Stimulated activated CD4-positive, alpha-beta T cell treated with anti-CD3 and anti-CD28 coated beads, Interleukin-2, amount 100 ng/mL, for 24 hours (primary cell): ENCODE data around the gene SLC2A6.
A peak's percentile ranks its signal among the peaks of the same experiment; 100 is the strongest.

Source experiments
- DNase-seq, 2 donors: peaks; one replicate each; pipeline ENCODE4 v3.0.0-alpha.2; 2020

SLC2A6 gene, protein sequence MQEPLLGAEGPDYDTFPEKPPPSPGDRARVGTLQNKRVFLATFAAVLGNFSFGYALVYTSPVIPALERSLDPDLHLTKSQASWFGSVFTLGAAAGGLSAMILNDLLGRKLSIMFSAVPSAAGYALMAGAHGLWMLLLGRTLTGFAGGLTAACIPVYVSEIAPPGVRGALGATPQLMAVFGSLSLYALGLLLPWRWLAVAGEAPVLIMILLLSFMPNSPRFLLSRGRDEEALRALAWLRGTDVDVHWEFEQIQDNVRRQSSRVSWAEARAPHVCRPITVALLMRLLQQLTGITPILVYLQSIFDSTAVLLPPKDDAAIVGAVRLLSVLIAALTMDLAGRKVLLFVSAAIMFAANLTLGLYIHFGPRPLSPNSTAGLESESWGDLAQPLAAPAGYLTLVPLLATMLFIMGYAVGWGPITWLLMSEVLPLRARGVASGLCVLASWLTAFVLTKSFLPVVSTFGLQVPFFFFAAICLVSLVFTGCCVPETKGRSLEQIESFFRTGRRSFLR

DNA sequence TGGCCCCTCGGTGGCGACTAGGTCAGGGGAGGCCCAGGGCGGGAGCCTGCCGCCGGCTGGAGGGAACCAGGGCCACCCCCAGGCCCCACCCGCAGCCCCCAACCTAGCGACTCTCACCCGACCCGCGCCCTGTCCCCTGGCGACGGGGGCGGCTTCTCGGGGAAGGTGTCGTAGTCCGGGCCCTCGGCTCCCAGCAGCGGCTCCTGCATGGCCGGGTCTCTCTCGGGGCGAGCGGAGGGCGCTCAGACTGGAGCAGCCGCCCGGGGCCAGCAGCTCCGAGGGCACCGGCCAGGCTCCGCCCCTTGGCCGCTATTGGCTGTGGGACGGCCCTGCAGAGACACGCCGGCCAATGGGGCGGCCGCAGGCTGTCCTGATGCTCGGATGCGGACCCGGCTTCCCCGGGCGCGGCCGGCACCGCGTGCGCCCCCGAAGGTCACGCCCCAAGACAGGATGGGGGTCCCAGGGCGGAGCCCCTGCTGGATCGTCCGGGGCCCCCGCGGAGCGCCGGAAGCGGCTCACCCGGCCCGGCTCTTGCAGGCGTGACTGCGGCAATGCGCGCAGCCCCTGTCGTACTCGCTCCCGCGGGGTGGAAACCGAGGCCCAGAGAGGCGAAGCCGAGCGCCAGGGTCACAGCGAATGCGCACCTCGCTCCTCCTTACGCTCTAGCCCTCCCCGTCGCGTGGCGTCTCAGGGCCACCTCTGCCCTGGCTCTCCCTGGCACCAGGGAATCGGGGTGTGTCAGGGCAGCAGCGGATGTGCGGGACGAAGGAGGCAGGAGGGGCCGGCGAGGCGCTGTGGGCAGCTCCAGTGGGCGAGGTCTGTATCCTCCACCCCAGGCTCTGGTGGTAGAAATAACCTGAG, at the start of gene SLC2A6:
Gene SLC2A6, minus strand, starts transcription at position 249 of the 861 bp plus-strand sequence. Its CDS starts 40 bp downstream, at position 209.
- DNase-seq, result peak; percentile 83 to 87

DNA sequence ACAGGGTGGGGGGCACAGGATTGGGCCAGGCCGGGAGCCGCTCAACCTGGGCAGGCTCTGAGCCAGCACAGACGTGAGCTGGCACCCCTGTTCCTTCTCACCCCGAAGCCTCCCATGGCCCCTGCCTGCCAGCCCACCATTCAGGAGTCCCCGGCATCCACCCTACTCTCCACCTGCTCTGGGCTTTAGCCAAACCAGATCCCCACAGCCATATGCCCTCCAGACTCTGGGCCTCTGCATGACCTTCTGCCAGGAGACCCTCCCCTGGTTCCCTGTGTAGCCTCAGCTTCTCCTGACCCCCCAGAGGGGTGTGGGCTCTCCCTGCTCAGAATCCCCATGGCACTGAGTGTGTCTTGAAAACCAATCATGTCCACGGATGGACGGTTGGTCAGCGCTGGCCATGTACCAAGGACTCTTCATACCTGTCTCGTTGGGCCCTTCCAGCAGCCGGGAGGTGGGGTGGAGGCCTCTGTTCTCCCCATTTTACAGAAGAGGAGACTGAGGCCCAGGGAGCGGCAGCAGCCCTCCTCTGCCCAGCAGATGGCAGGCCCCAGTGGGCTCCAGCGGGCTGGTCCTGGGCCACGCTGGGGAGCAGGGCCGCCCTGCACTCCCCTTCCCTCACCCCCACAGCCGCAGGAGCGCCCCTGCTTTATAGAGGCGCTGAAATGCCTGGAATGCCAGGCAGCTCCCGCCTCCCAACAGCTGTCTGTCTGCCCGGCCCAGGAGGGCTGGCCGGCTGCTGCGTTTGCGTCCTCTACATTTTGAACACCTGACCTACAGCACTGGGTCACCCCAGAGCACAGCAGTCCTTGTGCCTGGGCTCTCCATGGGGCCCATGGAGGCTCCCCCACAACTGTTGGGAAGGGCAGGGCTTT, 49.3 kb upstream of the SLC2A6 start:
- no peak for DNase-seq

GRCh38 chr9:133527444-133527920, 48.6 kb upstream of the SLC2A6 start:
- DNase-seq, result no peak

- DNase-seq, result no peak
Observed at GRCh38 chr9:133526721-133527321, 47.9 kb upstream of the SLC2A6 start.

GRCh38 chr9:133525677-133526076, 46.8 kb upstream of the SLC2A6 start:
- DNase-seq, result no peak

DNA sequence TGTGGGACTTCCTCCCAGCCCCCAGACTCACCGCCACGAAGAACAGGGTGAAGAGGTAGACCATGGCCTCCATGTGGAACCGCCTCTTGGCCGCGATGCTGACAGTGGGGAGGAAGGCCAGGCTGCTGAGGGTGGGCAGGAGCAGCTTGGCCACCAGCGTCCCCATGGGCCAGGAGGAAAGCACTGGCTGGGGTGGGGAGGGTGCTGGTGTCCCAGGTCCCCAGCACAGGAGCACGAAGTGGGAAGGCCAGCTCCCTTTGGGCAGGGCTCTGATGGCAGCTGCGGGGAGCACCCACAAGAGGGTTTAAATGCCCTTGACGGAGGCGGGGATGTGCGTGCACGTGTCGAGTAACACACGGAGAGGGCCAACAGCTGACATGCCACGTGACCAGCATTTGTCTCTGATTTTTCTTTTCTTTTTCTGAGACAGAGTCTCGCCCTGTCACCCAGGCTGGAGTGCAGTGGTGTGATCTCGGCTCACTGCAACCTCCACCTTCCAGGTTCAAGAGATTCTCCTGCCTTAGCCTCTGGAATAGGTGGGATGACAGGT, 45.9 kb upstream of the SLC2A6 start, which contains the start of gene MYMK:
Gene MYMK, minus strand, starts transcription at position 281 of the 550 bp plus-strand sequence. Its CDS starts 115 bp downstream, at position 166.
- DNase-seq, result no peak

- no peak for DNase-seq
Observed at GRCh38 chr9:133524146-133524545, 45.2 kb upstream of the SLC2A6 start.

DNA sequence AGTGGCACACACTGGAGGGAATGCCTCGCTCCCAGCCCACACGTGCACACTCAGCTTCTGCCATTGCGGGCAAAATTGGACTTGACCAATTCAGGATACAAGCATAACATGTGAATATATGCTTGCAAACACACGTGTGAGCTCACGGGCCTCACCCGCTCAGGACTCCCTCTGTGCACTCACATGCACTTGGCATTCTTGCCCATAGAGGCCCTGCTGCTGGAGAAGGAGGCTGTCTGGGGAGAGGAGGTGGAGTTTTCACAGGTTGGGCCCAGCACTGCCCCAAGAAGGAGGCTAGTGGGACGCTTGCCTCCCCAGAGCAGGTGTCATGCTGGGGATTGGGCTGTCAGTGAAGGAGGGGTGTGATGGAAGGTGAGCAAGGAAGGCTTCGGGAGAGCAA, 44.2 kb upstream of the SLC2A6 start:
- no peak for DNase-seq

GRCh38 chr9:133522073-133522910, 43.4 kb upstream of the SLC2A6 start:
- no peak for DNase-seq

DNA sequence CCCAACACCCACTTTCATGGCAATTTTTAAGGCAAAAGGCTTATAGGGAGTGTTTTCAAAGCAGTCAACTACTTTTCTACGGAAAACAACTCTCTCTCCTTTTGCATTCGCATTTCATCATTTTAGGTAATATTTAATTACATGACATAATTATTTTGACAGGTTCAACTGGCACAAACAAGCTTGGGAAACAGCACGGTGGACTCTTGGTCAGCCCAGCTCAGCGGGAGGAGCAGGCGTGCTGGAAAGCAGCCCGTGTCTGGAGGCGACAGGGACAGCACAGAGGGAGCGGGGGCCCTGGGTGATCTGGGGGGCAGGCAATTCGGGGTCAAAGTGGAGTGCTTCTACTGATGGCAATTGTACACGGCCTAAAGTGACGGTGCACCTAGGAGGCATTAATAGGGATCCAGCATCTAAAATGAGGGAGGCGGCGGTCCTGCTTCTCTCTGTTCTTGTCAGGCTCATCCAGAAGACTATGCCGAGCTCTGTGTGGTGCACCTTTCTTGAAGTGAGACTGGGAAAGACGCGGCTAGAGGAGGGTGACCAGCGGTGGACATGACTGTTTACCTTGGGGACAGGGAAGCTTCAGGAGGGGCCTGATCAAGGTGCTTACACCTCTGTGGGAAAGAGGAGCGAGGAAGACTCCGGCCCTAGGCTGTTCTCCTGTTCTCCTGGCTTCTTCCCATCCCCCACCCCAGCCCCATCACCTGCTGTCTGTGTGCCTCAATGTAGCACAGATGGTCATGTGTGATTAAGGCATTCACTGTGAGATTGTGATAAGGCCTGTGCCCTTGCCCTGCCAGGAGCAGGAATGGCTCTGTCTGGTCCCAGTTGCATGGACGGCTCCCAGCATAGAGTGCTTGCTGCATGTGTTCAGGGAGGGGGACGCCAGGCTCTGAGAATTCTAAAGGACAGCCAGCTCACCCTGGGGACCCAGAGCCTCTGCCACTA, 42.5 kb upstream of the SLC2A6 start:
- DNase-seq, result no peak

DNA sequence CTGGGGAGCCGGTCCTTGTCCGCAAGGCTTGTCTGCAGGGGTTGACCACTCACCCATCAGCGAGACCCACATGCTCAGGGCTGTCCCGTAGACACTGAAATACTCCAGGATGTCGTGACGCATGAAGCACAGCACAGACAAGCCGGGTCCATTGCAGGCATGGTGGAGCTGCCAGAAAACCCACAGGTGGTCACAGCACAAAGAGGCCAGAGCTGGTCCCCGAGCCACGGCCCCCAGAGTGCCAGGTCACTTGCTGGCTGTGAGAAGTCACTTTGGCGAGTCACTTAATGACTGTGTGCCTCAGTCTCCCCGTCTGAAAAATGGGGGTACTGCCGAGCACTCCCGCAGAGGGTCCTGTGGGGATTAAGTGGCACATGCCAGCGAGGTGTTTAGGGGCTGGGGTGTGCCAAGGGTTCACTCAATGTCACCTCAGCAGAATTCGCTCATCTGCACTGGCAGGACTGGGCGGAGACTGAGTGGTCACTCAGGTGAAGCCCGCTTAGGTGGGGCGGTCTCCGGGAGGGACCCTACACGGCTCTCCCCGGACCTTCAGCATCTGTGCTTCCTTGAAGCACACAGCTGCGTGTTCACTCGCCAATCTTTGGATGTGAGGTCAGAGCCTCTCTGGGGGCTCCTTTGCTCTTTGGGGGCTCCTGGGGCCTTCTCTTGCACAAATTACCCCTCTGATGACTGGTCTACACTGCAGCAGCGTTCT, 41.4 kb upstream of the SLC2A6 start:
- no peak for DNase-seq

DNA sequence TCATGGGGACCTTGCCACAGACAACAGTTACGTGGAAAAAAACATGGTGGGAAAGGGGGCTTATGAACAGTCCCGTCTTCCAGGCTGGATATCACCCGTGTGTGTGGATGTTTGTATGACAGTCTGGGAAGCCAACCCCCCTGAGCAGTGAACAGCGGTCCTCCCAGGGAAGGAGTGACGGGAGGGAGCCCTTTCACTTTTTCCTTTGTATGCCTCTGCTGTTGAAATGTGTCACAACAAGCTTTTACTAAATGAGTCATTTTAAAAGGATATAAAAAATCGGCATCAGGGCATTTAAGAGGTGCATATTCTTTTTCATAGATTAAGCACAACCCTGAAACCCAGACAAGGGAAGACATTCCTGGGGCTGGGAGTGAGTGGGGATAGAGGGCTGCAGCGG, 40.8 kb upstream of the SLC2A6 start:
- DNase-seq, result no peak

DNA sequence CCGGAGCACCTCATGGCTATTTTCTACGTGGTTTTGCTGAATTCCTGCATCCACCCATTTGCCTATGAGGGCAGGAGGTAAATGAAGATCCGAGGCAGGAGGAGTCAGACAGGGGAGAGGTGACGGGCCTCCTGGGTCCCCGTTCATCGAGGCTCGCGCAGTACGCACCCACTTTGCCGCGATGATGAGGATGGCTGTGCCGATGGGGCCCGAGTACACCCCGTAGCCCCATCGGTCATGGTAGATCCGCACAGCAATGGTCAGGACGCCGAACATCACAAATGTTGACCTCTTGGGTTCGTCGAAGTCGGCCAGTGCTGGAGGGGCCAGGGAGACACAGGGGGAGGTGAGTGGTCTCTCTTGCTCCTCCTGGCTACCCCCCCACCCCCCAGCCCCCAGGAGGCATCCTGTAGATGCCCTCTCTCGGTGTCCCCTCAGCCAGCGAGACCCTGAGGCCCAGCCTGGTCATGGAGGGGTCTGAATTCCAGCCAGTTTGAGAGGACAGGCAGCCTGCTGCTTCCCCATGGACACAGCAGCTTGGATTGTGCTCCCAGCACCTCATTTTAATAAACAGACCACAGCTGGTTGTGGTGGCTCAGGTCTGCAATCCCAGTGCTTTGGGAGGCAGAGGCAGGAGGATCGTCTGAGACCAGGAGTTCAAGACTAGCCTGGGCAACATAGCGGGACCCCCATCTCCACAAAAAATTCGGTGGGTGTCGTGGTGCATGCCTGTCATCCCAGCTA, 40.0 kb upstream of the SLC2A6 start:
- DNase-seq, result no peak

DNA sequence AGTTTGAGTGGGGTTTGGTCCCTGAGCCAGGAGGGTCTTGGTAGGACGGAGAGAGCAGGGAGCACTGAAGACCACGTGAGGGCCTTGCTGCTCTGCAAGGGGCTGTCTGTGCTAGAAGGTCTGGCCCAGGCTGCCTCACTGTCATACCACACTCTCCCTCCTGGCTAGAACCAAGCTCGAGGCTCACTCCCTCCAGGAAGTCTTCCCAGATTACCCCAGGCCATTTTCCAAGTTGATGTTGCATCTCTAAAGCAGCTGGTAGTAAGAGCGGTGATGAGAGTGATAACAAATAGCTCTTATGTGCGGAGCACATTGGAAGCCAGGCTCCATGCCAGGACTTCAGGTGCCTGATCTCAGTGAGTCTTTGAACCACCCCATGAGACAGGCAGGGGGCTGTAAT, 39.3 kb upstream of the SLC2A6 start:
- DNase-seq, result no peak

GRCh38 chr9:133517711-133518110, 38.8 kb upstream of the SLC2A6 start:
- no peak for DNase-seq

GRCh38 chr9:133516961-133517350, 38.1 kb upstream of the SLC2A6 start:
- no peak for DNase-seq

DNA sequence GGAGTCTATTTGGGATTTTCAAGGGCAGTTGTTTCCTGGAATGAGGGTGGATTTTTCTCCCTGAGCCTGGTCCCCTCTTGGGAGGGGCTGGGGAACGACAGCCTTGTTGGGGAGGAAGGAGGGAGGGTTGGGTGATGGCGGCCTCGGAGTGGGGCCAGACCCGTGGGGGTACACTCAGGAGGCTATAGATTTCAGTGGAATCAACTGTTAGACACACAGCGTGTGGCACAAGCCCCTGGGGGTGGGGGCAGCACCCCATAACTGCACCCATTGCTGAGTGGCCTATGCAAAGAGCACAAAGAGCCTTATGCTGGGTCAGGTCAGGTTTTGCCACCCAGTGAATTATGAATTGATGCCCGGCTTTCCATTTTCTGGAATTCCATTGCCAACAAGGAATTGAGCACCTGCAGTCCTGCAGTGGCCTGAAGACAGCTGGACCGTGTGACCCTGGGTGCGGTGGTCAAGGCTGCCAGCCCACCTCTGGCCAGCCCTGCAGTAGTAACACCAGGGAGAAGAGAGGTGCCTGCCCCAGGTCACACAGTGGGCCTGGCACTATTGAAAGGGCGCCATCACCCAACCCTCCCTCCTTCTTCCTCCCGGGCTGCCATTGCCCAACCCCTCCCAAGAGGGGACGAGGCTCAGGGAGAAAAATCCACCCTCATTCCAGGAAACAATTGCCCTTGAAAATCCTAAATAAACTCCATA, 37.5 kb upstream of the SLC2A6 start:
- no peak for DNase-seq
